PC-3 (cell line): ENCODE results near the gene HSPA12B. TPM values are rescaled to one million over a fixed set of nuclear protein-coding genes. Genes with fewer than 3 reads are reported as not detected.

Experiments used
- ATAC-seq: fragments of 200-7000 bp; cut with Tn5 transposase; 2 replicates; pipeline ENCODE4 v1.9.1; 2020; ENCODE audit warnings: mild to moderate bottlenecking, moderate library complexity
- BruUV-seq: library from RNA; stranded (reverse); fragments of 400-500 nt; replicated peaks from 2 replicates; lab custom pipeline; 2021; lab: Mats Ljungman, UMichigan
- CTCF ChIA-PET: fragments of 300-600 bp; sonication (Branson Sonifier 250); formaldehyde crosslinking; loops from one replicate; lab custom pipeline; 2022; ENCODE audit warnings: antibody characterized with exemption; lab: Charles Lee
- POLR2A ChIA-PET: fragments of 300-600 bp; sonication (Branson Sonifier 250); formaldehyde crosslinking; loops from one replicate; lab custom pipeline; 2022; ENCODE audit warnings: antibody characterized with exemption; ENCODE audit not compliant: unreplicated experiment; lab: Charles Lee
- DNase-seq: peaks from one replicate; pipeline ENCODE4 v3.0.0-alpha.2; 2015
- H2AFZ ChIP-seq: fragments of 300-600 bp; sonication (generic); 2 replicates; pipeline ENCODE4 v1.6.0; 2016; ENCODE audit warnings: antibody characterized with exemption, low read length
- H3F3A ChIP-seq: fragments of 300-600 bp; sonication (generic); one replicate; pipeline ENCODE4 v1.6.0; 2017; ENCODE audit warnings: antibody characterized with exemption, low read length, control low read depth, mild to moderate bottlenecking; ENCODE audit not compliant: unreplicated experiment
- H3K27ac ChIP-seq: fragments of 300-600 bp; sonication (generic); 2 replicates; pipeline ENCODE4 v1.5.1; 2016; ENCODE audit warnings: mild to moderate bottlenecking, low read length
- H3K27me3 ChIP-seq: fragments of 300-600 bp; sonication (generic); 2 replicates; pipeline ENCODE4 v1.6.1; 2016; ENCODE audit warnings: low read length, mixed read lengths
- H3K36me3 ChIP-seq: fragments of 300-600 bp; sonication (generic); 2 replicates; pipeline ENCODE4 v1.6.1; 2016; ENCODE audit warnings: low read depth, mixed run types, low read length, mixed read lengths
- H3K4me1 ChIP-seq: fragments of 300-600 bp; sonication (generic); 2 replicates; pipeline ENCODE4 v1.5.1; 2016; ENCODE audit warnings: low read length; ENCODE audit not compliant: insufficient read depth
- H3K4me2 ChIP-seq: fragments of 300-600 bp; sonication (generic); 2 replicates; pipeline ENCODE4 v1.6.0; 2016; ENCODE audit warnings: low read length
- H3K4me3 ChIP-seq: fragments of 300-600 bp; sonication (generic); 2 replicates; pipeline ENCODE4 v1.5.1; 2016; ENCODE audit warnings: mild to moderate bottlenecking, low read length, mixed read lengths
- H3K79me2 ChIP-seq: fragments of 300-600 bp; sonication (generic); 2 replicates; pipeline ENCODE4 v1.6.1; 2017; ENCODE audit warnings: low read length, mixed read lengths
- H3K9ac ChIP-seq: fragments of 300-600 bp; sonication (generic); 2 replicates; pipeline ENCODE4 v1.6.0; 2016; ENCODE audit warnings: mild to moderate bottlenecking, low read length
- H3K9me2 ChIP-seq: fragments of 300-600 bp; sonication (generic); replicated peaks from 2 replicates; pipeline ENCODE4 v1.6.1; 2016; ENCODE audit warnings: mixed run types, low read length, mixed read lengths
- H3K9me3 ChIP-seq: fragments of 300-600 bp; sonication (generic); 2 replicates; pipeline ENCODE4 v1.6.1; 2016; ENCODE audit warnings: low read length, mixed read lengths
- H4K20me1 ChIP-seq: fragments of 300-600 bp; sonication (generic); 2 replicates; pipeline ENCODE4 v1.6.1; 2016; ENCODE audit warnings: low read length, mixed read lengths
- EZH2 ChIP-seq: fragments of 300-600 bp; sonication (generic); IDR thresholded peaks from one replicate; pipeline ENCODE4 v1.6.1; 2017; ENCODE audit warnings: antibody characterized with exemption, mild to moderate bottlenecking, low read length; ENCODE audit not compliant: unreplicated experiment
- EZH2phosphoT487 ChIP-seq: fragments of 300-600 bp; sonication (generic); IDR thresholded peaks from 2 replicates; pipeline ENCODE4 v1.6.1; 2018; ENCODE audit warnings: mild to moderate bottlenecking, antibody characterized with exemption, low read length, borderline replicate concordance
- intact Hi-C: fragments of 100-400 bp; cut with micrococcal nuclease; formaldehyde crosslinking; loops from 2 replicates; pipeline ENCODE4 v1.9.0; 2023
- total RNA-seq: library from RNA; depleted of rRNA; stranded (reverse); fragments of >200 nt; gene quantifications from 2 replicates; pipeline ENCODE4 v1.2.3, GENCODE V29; 2014
- TF ChIP-seq, protein P1 (sequence below): fragments of 300-600 bp; sonication (generic); conservative IDR thresholded peaks from 2 replicates; pipeline ENCODE4 v1.5.1; 2017; ENCODE audit warnings: antibody characterized with exemption, low read depth, mild to moderate bottlenecking, low read length

The HSPA12B gene
- total RNA-seq, 1 experiment from 2014 or later: not detected

DNA sequence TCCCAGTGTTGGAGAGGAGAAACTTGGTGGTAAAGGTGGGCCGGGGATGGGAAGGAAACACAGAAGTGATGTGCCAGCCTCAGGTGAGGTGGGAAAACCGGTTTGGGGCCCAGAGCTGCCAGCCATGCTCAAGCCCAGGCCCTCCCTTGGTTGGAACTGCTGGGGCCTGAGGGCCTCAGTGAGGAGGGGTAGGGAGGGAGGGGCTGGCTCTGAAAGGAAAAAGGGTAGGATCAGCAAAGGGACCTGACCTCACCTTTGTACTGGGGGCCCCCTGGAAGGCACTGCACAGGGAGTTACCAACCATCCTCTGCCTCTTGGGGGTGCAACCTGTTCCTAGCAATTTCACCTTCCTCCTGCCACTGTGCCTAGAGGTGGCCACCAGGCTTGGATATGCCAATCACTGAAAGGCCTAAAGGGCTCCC is 50.6 kb downstream of the HSPA12B start:
- ChIA-PET POLR2A (no interaction called here), CTCF (no interaction called here)
- no peak overlapping the region for H3K27ac ChIP-seq
- no peak overlapping the region for H3K9ac ChIP-seq
- no TSS peak for BruUV-seq
- H3K9me2 ChIP-seq: no peaks in the 10 kb centered on the region
- ATAC-seq: no peak
- H3F3A ChIP-seq: peaks cover 12% of the 10 kb centered on the region
- intact Hi-C loops: no loop called here
- H3K9me3 ChIP-seq: no peaks in the 10 kb centered on the region
- H3K79me2 ChIP-seq: peaks cover 40% of the 10 kb centered on the region
- TF ChIP-seq EZH2phosphoT487 (no peak), EZH2 (no peak)
- peaks cover 34% of the 10 kb centered on the region for H3K4me1 ChIP-seq
- peak; percentile 39 for DNase-seq
- 0 out of 2 replicates have a peak overlapping the region, but pooled peaks have one; percentile 12 for H3K4me3 ChIP-seq
- H2AFZ ChIP-seq: no peak overlapping the region
- peak overlapping the region; percentile 98 for H3K4me2 ChIP-seq
- 0 out of 2 replicates have a peak, but pooled peaks cover 3% of the 10 kb centered on the region for H3K36me3 ChIP-seq
- no peaks in the 10 kb centered on the region for H3K27me3 ChIP-seq
- H4K20me1 ChIP-seq: peaks cover 28% of the 10 kb centered on the region

DNA sequence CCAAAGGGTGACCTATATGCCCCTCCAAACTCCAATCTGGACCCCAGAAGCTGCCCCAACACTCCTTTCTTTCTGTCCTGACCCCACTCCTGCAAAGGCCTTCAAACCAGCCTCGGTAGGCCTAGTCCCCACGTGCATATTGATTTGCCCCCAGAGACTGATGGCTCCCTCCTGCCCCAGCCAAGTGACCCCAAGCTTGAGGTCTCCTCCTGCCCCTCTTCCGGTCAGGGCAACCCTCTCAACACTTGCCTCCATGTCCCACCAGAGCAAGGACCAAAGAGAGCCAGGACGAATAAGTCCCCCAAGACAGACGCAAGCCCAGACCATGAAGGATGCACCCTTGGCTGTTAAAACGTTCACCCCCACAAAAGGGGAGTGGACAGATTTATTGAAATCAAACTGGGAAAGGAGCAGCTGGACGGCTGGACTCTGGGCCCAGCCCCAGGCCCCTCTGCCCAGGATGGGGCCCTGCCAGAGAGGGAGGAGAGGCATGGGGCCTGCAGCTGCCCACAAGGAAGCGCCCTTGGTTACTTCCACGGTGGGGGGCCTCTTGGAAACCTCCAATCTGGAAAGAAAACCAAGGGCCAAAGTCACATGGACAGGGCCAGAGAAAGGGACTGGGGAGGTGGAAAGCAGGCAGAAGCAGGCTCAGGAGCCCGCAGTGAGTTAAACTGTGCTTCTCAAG is 51.2 kb downstream of the HSPA12B start:
- CTCF ChIA-PET: interaction anchor here (0.6 kb wide), 1 partner anchor 28 kb away, joined by 3 read pairs; no protein-coding TSS in a partner anchor
- Histone ChIP-seq H3K4me3 (peak overlapping the region; percentile 12; the same call in 1 of the 2 replicates), H3K27ac (no peak overlapping the region), H3K9me3 (no peaks in the 10 kb centered on the region), H3K79me2 (peaks cover 40% of the 10 kb centered on the region), H4K20me1 (peaks cover 28% of the 10 kb centered on the region), H3K9me2 (no peaks in the 10 kb centered on the region), H2AFZ (no peak overlapping the region), H3K4me2 (peak overlapping the region; percentile 98), H3K4me1 (peaks cover 39% of the 10 kb centered on the region), H3K36me3 (0 out of 2 replicates have a peak, but pooled peaks cover 3% of the 10 kb centered on the region), H3K9ac (no peak overlapping the region), H3K27me3 (no peaks in the 10 kb centered on the region), H3F3A (peaks cover 12% of the 10 kb centered on the region)
- intact Hi-C loops: no loop called here
- no TSS peak for BruUV-seq
- POLR2A ChIA-PET: no interaction called here
- DNase-seq: no peak
- TF ChIP-seq, protein P1, sequence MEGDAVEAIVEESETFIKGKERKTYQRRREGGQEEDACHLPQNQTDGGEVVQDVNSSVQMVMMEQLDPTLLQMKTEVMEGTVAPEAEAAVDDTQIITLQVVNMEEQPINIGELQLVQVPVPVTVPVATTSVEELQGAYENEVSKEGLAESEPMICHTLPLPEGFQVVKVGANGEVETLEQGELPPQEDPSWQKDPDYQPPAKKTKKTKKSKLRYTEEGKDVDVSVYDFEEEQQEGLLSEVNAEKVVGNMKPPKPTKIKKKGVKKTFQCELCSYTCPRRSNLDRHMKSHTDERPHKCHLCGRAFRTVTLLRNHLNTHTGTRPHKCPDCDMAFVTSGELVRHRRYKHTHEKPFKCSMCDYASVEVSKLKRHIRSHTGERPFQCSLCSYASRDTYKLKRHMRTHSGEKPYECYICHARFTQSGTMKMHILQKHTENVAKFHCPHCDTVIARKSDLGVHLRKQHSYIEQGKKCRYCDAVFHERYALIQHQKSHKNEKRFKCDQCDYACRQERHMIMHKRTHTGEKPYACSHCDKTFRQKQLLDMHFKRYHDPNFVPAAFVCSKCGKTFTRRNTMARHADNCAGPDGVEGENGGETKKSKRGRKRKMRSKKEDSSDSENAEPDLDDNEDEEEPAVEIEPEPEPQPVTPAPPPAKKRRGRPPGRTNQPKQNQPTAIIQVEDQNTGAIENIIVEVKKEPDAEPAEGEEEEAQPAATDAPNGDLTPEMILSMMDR: 0 out of 2 replicates have a peak, but pooled peaks have one; percentile 1
- no peak for TF ChIP-seq EZH2phosphoT487
- ATAC-seq: no peak

DNA sequence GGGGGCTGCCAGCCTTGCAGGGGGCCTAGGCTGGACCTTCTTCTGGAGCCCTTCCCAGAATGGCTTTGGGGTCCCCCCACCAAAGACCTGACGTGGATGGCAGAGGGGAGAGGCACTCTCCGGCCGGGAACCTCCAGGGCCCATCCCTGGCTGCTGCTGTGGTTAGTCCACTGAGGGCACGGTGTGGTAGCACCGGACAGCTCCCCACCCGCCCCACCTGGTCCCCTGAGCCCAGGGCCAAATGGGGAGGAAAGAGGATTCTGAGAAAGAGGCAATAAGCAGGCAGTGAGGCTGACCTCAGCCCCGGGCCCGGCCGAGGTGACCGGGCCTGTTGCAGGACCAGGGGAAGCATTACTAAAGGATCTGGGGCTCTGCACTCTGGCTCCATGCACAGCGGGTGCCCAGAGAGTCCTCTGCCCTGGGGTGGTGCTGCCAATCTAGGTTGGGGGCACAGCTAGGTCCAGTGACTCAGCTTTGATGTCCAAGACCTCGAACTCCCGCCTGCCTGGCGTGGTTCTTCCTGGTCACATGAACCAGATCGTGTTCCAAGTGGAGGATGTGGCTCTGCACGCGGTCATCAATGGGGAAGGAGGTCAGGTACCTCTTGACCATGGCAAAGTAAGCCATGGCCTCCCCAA is 51.9 kb downstream of the HSPA12B start:
- H2AFZ ChIP-seq: no peak overlapping the region
- DNase-seq (no peak), ATAC-seq (no peak)
- H3K4me3 ChIP-seq: peak overlapping the region; percentile 73
- H3K4me2 ChIP-seq: peak overlapping the region; percentile 98
- no peaks in the 10 kb centered on the region for H3K9me3 ChIP-seq
- H3F3A ChIP-seq: peaks cover 12% of the 10 kb centered on the region
- CTCF ChIA-PET: interaction anchor here (0.6 kb wide), 1 partner anchor 28 kb away, joined by 3 read pairs; no protein-coding TSS in a partner anchor
- H3K27me3 ChIP-seq: no peaks in the 10 kb centered on the region
- H3K9ac ChIP-seq: no peak overlapping the region
- no peaks in the 10 kb centered on the region for H3K9me2 ChIP-seq
- peaks cover 41% of the 10 kb centered on the region for H3K4me1 ChIP-seq
- intact Hi-C loops: no loop called here
- H3K79me2 ChIP-seq: peaks cover 40% of the 10 kb centered on the region
- 0 out of 2 replicates have a peak, but pooled peaks cover 3% of the 10 kb centered on the region for H3K36me3 ChIP-seq
- POLR2A ChIA-PET: no interaction called here
- no peak for TF ChIP-seq EZH2
- TF ChIP-seq EZH2phosphoT487: no peak
- TF ChIP-seq, protein P1: no peak
- TSS peak; percentile 76 for BruUV-seq
- H4K20me1 ChIP-seq: peaks cover 28% of the 10 kb centered on the region
- H3K27ac ChIP-seq: no peak overlapping the region
